HG03469 (cell line): ENCODE data around the gene HNRNPA1.
A peak's percentile ranks its signal among the peaks of the same experiment; 100 is the strongest.
"Not testable (repeated sequence)": the region's sequence is repeated elsewhere in the genome, so short reads cannot be mapped to it uniquely, and the experiment has no call there.

Source experiments
- ATAC-seq: cut with Tn5 transposase; IDR thresholded peaks from one replicate; pipeline ENCODE4 v1.9.1; 2021; ENCODE audit warnings: mild to moderate bottlenecking, moderate library complexity, moderate number of reproducible peaks; ENCODE audit not compliant: unreplicated experiment

HNRNPA1 gene

GRCh38 chr12:54273981-54274380 is 6.5 kb upstream of the HNRNPA1 start:
- ATAC-seq, result no peak

GRCh38 chr12:54276368-54276767 is 4.2 kb upstream of the HNRNPA1 start:
- ATAC-seq, result no peak

- no peak for ATAC-seq
These were observed 2.7 kb upstream of the HNRNPA1 start for GRCh38 chr12:54277823-54278276.

- ATAC-seq, result no peak
These were observed 1.3 kb upstream of the HNRNPA1 start for GRCh38 chr12:54279227-54279631.

GRCh38 chr12:54279632-54280467 is 676 bp upstream of the HNRNPA1 start, which contains the start of gene CBX5:
TSS of gene CBX5 (minus strand) at chr12:54280122. CDS start at chr12:54257650, 22,472 bp downstream.
- peak; percentile 61 for ATAC-seq

- not testable (repeated sequence) for ATAC-seq
These were observed 724 bp downstream of the HNRNPA1 start for GRCh38 chr12:54281261-54281638.

GRCh38 chr12:54281694-54282093 is 1.2 kb downstream of the HNRNPA1 start:
- not testable (repeated sequence) for ATAC-seq

GRCh38 chr12:54282949-54283593 is 2.5 kb downstream of the HNRNPA1 start:
- no peak for ATAC-seq

- not testable (repeated sequence) for ATAC-seq
These were observed 3.7 kb downstream of the HNRNPA1 start for GRCh38 chr12:54284070-54284780.

GRCh38 chr12:54285150-54286041 is 4.9 kb downstream of the HNRNPA1 start:
- ATAC-seq, result no peak

- no peak for ATAC-seq
These were observed 5.8 kb downstream of the HNRNPA1 start for GRCh38 chr12:54286042-54287030.

- no peak for ATAC-seq
These were observed 7.0 kb downstream of the HNRNPA1 start for GRCh38 chr12:54287261-54288157.

GRCh38 chr12:54292083-54292930 is 11.8 kb downstream of the HNRNPA1 start:
- ATAC-seq, result no peak

- no peak for ATAC-seq
These were observed 12.4 kb downstream of the HNRNPA1 start for GRCh38 chr12:54292931-54293241.

GRCh38 chr12:54294152-54294952 is 13.8 kb downstream of the HNRNPA1 start:
- no peak for ATAC-seq

- no peak for ATAC-seq
These were observed 14.5 kb downstream of the HNRNPA1 start for GRCh38 chr12:54294953-54295566.
